GM19372 (cell line): ENCODE results near the gene ZBTB5.
A peak's percentile ranks its signal among the peaks of the same experiment; 100 is the strongest.
"Not testable (repeated sequence)": the region's sequence is repeated elsewhere in the genome, so short reads cannot be mapped to it uniquely, and the experiment has no call there.

Source experiments
- ATAC-seq: cut with Tn5 transposase; IDR thresholded peaks from one replicate; pipeline ENCODE4 v1.9.1; 2021; ENCODE audit warnings: mild to moderate bottlenecking, low read depth, moderate library complexity; ENCODE audit not compliant: unreplicated experiment

Gene ZBTB5

DNA sequence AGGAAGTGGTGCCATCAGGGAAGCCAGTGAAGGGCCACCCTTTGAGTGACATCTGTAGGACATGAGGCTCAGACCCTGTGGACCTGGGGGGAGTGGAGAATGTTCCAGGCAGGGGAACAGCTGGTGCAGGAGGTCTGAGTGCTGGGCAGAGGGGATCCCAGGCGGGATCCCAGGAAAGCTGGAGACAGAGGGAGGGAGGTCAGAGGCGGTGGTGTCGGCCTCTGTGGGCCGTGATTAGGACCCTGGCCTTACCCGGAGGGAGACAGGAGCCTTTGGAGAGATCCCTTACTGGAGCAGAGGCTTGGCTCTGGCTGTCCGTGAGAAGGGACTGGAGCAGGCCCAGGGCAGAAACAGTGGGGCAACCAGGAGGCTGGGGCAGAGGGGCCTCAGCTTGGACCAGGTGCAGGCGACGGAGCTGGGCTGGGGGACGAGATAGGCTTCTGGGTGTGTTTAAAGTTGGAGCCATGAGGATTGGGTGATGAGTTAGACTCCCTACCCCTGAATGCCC lies 54.8 kb downstream of the ZBTB5 start:
- no peak for ATAC-seq

DNA sequence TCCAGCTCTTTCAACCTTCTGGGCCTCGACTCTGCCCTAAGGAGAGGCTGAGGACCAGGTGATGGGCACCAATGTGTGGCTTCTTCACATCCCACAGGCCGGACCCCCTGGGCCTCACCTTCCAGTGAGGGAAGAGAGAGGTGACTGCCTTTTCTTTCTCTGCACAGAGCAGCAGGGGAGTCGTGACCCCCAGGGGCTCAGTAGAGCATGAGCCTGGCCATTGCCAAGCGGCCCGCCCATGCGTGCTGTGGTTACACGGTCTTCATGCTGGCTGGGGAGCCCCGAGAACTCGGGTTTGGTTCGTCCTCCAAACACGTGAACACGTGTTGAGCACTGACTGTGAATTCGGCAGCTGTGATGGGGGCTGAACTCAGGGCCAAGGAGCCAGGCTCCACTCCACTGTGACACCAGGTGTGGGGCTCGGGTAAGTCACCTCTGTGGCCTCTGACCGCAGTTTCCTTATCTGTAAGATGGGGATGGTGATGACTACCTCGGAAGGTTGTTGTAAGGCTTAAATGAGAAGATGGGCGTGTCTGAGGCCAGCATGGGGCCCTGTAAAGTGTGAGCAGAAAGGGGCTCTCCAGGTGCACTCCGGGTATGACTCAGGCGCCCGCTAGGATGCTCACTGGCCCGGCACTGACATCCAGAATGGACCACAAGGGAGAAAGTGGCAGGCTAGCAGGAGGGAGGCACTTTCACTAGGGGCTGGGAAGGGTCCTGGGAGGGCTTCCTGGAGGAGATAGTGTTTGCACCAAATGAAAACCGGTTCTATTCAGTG lies 56.1 kb downstream of the ZBTB5 start:
- peak; percentile 87 for ATAC-seq

DNA sequence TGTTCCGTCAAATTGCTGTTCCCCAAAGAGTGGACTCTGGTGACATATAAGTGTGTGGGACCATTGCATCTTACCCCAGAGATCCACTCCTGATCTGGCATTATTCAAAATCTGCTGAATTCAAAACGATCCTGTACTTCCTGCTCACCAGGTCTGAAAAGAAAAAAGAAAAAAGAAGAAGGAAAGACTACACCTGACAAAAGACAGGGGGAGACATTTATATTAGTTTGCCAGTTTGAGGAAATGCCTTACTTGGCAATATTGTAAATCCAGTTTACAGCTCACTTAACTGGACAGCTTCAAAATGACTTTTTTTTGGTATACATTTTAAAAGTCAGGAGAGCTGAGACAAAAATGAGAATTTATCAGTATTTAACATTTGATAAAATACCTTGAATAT lies 57.8 kb downstream of the ZBTB5 start:
- no peak for ATAC-seq

GRCh38 chr9:37406603-37407401 lies 58.4 kb downstream of the ZBTB5 start:
- no peak for ATAC-seq

DNA sequence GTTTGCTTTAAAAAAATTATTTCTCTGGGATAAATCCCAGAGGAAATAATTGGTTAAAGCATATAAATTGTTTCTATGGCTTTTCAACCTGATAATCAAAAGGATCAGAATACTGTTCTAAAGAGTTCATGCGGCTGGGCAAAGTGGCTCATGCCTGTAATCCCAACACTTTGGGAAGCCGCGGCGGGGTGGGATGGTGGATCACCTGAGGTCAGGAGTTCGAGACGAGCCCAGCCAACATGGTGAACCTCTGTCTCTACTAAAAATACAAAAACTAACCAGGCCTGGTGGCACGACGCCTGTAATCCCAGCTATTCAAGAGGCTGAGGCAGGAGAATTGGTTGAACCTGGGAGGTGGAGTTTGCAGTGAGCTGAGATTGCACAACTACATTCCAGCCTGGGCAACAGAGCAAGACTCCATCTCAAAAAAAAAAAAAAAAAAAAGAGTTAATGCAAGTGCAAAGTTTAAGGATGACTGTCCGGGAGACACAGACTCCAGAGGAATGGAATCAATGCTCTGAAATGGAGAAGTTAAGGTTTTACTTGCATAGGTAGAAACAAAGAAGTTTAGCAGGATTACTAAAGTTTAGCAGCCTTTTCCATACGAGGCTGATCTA lies 59.4 kb downstream of the ZBTB5 start:
- ATAC-seq: no peak

DNA sequence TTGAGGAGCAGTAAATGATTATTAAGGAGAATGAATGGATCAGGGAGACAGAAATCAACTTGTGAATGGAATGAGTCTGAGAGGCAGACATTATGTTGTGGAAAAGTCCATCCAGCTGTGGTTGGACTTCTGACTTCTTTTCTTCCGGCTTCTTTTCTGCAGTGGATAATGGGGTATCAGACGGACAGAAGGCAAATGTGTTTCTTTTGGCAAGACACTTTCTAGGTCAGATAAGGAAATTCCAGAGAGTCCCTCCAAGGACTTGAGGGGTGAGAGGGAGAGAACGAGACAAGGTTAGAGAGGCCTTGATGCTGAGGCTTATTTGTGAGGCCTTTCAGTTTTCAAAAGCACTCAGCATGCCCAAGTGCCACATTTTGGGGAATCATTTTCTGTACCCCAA lies 59.9 kb downstream of the ZBTB5 start:
- no peak for ATAC-seq

- ATAC-seq: no peak
Observed at GRCh38 chr9:37404590-37404989, 60.7 kb downstream of the ZBTB5 start.

- no peak for ATAC-seq
Observed at GRCh38 chr9:37399336-37399735, 65.9 kb downstream of the ZBTB5 start.

- ATAC-seq: no peak
Observed at GRCh38 chr9:37398464-37399025, 66.7 kb downstream of the ZBTB5 start.

DNA sequence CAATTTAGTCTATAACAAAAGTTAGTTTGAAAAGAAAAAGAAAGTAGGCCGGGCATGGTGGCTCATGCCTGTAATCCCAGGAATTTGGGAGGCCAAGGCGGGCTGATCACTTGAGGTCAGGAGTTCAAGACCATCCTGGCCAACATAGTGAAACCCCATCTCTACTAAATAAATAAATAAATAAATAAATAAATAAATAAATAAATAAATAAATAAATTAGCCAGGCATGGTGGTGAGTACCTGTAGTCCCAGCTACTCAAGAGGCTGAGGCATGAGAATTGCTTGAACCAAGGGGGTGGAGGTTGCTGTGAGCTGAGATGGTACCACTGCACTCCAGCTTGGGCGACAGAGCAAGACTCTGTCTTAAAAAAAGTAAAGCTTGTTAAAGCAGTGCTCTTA lies 67.3 kb downstream of the ZBTB5 start:
- not testable (repeated sequence) for ATAC-seq

DNA sequence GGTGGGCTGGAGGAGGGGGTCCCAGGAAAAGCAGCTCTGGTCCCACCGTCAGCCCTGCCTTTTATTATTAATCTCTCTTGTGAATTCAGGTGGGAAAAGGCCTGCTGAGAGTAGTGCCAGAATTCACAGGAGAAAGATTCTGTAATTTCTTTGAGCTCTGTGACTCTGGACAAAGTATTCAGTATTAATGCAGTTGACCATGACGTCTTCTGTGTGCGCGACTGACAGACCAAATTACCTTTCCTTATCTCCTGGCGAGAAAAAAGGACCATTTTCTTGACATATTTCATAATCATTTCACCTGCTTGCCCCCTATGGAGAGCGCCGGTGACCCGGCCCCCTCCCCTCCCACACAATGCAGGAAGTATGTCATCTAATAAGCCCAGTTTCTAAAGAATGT lies 69.6 kb downstream of the ZBTB5 start:
- ATAC-seq: no peak

DNA sequence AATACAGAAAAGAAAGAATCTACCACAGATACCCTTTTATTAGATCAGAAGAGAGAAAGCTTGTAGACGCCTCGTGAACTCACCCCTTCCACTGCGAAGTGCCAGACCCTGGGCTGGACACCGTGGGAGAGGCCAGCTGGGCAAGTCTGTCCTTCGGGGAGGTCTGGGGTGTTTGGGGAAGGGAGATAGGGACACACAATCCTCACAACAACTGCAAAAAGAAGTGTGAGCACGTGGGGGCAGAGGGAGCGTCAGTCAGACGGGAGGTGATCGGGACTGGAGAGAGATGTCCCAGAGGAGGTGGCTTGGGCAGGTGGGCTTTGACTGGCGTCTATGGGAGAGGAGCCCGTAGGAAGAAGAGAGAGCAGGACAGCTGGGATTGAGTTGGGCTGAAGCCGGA lies 70.0 kb downstream of the ZBTB5 start:
- no peak for ATAC-seq

DNA sequence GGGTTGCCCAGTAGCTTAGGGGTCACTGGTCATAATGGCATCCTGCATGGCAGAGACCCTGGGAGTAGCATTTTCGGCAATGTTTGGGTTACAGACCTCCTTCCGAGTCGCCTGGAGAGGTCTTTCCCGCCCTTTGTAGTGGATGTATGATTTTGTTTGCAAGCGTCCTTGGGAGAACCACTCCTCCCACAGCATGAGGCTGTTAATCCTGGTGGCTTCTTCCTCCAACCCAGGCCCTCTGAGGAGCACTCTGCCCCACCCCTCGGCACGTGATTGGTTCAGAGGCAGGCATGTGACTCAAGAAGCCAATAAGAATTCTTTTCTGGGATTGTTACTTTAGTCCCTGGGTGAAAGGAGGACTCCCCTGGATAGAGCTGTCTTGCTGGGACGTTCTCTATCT lies 73.0 kb downstream of the ZBTB5 start:
- no peak for ATAC-seq

DNA sequence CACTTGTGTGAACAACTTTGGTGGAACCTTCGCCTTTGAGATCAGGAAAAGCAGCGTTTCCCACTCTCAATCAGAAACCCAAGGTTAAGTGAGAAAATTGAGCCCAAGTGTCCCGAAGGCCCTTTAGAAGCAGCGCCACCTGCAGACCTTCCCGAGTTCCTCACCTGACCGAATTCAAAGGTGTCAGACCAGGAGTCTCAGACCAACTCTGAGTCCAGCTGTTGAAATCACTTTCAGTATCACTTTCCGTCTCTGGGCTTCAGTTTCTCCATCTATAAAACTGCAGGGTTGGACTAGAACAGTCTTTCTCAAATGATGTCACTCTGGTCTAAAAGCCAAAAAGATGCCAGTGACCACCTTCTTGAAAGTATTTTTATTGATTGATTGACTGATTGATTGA lies 74.5 kb downstream of the ZBTB5 start:
- ATAC-seq: peak; percentile 94
